ENCODE data around the gene MTF2.
"Not testable (repeated sequence)": the region's sequence is repeated elsewhere in the genome, so short reads cannot be mapped to it uniquely, and the experiment has no call there.

MTF2 gene

DNA sequence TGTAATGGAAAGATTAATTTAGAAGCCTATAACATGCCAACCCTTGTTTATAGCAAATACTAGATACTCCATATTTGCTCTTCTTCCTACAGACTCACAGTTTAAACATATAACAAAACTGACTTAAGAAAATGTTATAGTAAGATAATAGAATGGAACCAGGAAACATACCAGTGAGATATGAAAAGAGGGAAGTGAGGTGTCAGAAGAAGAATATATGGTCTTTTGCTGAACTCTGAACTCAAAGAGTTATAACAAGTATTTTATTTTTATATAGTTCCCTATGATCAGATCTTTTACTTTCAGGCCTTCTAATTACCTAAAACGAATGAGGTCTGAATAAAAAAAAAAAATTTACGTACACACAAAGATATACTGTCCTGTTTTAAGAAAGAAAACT is 80.3 kb downstream of the MTF2 start:
- Histone ChIP-seq H3K4me3 (ENCODE audit: insufficient read depth in 1 of 2, low read depth in 1 of 2, low read length in 2 of 2) (no peak overlapping the region), H2BK120ac (ENCODE audit: low read depth, low read length) (no peak overlapping the region), H3K27ac (ENCODE audit: low read length, poor library complexity, severe bottlenecking) (no peak overlapping the region), H3K18ac (ENCODE audit: low read depth in 1 of 2, low read length in 2 of 2) (no peak overlapping the region), H3K9ac (ENCODE audit: low read length) (no peak overlapping the region), H3K23ac (ENCODE audit: low read length in 2 of 2) (no peak overlapping the region), H3K36me3 (ENCODE audit: control insufficient read depth in 1 of 2, insufficient read depth in 2 of 2, low read depth in 1 of 2, low read length in 2 of 2) (peaks cover 12 to 62% of the 10 kb centered on the region in 2 experiments), H4K8ac (ENCODE audit: low read length) (no peak overlapping the region), H2BK12ac (ENCODE audit: low read length in 2 of 2) (no peak overlapping the region), H2BK5ac (ENCODE audit: low read depth, low read length, poor library complexity, severe bottlenecking) (no peak overlapping the region), H2AFZ (ENCODE audit: low read depth, low read length) (no peak overlapping the region), H4K91ac (ENCODE audit: low read length) (no peak overlapping the region), H3K4ac (ENCODE audit: low read depth in 1 of 2, low read length in 2 of 2) (no peak overlapping the region), H3K4me1 (ENCODE audit: control insufficient read depth, insufficient read depth, low read depth, low read length) (no peaks in the 10 kb centered on the region), H3K79me1 (replicated peaks; ENCODE audit: low read length, poor library complexity, severe bottlenecking) (peaks cover 9% of the 10 kb centered on the region), H2BK15ac (ENCODE audit: low read depth, poor library complexity, severe bottlenecking) (no peak overlapping the region), H3K14ac (ENCODE audit: low read length in 2 of 2) (no peak overlapping the region), H3K4me2 (ENCODE audit: low read length, poor library complexity, severe bottlenecking) (no peak overlapping the region), H3K9me3 (ENCODE audit: control insufficient read depth, low read length) (no peaks in the 10 kb centered on the region), H2AK5ac (ENCODE audit: low read length, severe bottlenecking) (no peak overlapping the region), H3K27me3 (ENCODE audit: control insufficient read depth in 1 of 2, insufficient read depth in 1 of 2, low read length in 2 of 2) (no peaks in the 10 kb centered on the region)
- DNase-seq: no peak
- WGBS: no CpG with 5 or more reads among the region's 2 CpGs

DNA sequence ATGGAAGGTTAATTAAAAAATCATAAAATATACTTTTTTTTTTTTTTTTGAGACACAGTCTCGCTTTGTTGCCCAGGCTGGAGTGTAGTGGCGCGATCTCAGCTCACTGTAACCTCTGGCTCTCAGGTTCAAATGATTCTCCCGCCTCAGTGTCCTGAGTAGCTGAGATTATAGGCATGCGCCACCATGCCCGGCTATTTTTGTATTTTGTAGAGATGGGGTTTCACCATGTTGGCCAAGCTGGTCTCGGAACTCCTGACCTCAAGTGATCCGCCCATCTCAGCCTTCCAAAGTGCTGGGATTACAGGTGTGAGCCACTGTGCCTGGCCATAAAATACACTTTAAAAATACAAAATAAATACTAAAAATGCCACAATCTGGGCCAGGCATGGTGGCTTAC is 84.2 kb downstream of the MTF2 start:
- H3K4me2 ChIP-seq (ENCODE audit: low read length, poor library complexity, severe bottlenecking); H2BK120ac ChIP-seq (ENCODE audit: low read depth, low read length); DNase-seq; H3K27ac ChIP-seq (ENCODE audit: low read length, poor library complexity, severe bottlenecking); H3K27me3 ChIP-seq (ENCODE audit: control insufficient read depth in 1 of 2, insufficient read depth in 1 of 2, low read length in 2 of 2); H2BK5ac ChIP-seq (ENCODE audit: low read depth, low read length, poor library complexity, severe bottlenecking); H3K18ac ChIP-seq (ENCODE audit: low read depth in 1 of 2, low read length in 2 of 2); H3K4me3 ChIP-seq (ENCODE audit: insufficient read depth in 1 of 2, low read depth in 1 of 2, low read length in 2 of 2); H3K23ac ChIP-seq (ENCODE audit: low read length in 2 of 2); H2AFZ ChIP-seq (ENCODE audit: low read depth, low read length); H3K4ac ChIP-seq (ENCODE audit: low read depth in 1 of 2, low read length in 2 of 2); H3K14ac ChIP-seq (ENCODE audit: low read length in 2 of 2); H3K79me1 ChIP-seq (replicated peaks; ENCODE audit: low read length, poor library complexity, severe bottlenecking); H4K91ac ChIP-seq (ENCODE audit: low read length); H3K9me3 ChIP-seq (ENCODE audit: control insufficient read depth, low read length); H3K9ac ChIP-seq (ENCODE audit: low read length); H4K8ac ChIP-seq (ENCODE audit: low read length); H2AK5ac ChIP-seq (ENCODE audit: low read length, severe bottlenecking); H2BK12ac ChIP-seq (ENCODE audit: low read length in 2 of 2); H3K4me1 ChIP-seq (ENCODE audit: control insufficient read depth, insufficient read depth, low read depth, low read length); H2BK15ac ChIP-seq (ENCODE audit: low read depth, poor library complexity, severe bottlenecking): not testable (repeated sequence)
- peaks cover 5 to 24% of the 10 kb centered on the region in 2 experiments for H3K36me3 ChIP-seq (ENCODE audit: control insufficient read depth in 1 of 2, insufficient read depth in 2 of 2, low read depth in 1 of 2, low read length in 2 of 2)
- 99% methylated on average over 8 of the region's 8 CpGs for WGBS

GRCh38 chr1:93164816-93165215 is 85.7 kb downstream of the MTF2 start:
- Histone ChIP-seq H3K9ac (ENCODE audit: low read length) (no peak overlapping the region), H4K8ac (ENCODE audit: low read length) (no peak overlapping the region), H3K4ac (ENCODE audit: low read depth in 1 of 2, low read length in 2 of 2) (no peak overlapping the region), H3K23ac (ENCODE audit: low read length in 2 of 2) (no peak overlapping the region), H3K4me2 (ENCODE audit: low read length, poor library complexity, severe bottlenecking) (no peak overlapping the region), H3K79me1 (replicated peaks; ENCODE audit: low read length, poor library complexity, severe bottlenecking) (peaks cover 9% of the 10 kb centered on the region), H3K18ac (ENCODE audit: low read depth in 1 of 2, low read length in 2 of 2) (no peak overlapping the region), H4K91ac (ENCODE audit: low read length) (no peak overlapping the region), H3K27ac (ENCODE audit: low read length, poor library complexity, severe bottlenecking) (no peak overlapping the region), H2BK120ac (ENCODE audit: low read depth, low read length) (no peak overlapping the region), H2AFZ (ENCODE audit: low read depth, low read length) (no peak overlapping the region), H2AK5ac (ENCODE audit: low read length, severe bottlenecking) (no peak overlapping the region), H3K4me1 (ENCODE audit: control insufficient read depth, insufficient read depth, low read depth, low read length) (no peaks in the 10 kb centered on the region), H3K27me3 (ENCODE audit: control insufficient read depth in 1 of 2, insufficient read depth in 1 of 2, low read length in 2 of 2) (no peaks in the 10 kb centered on the region), H3K4me3 (ENCODE audit: insufficient read depth in 1 of 2, low read depth in 1 of 2, low read length in 2 of 2) (no peak overlapping the region), H2BK5ac (ENCODE audit: low read depth, low read length, poor library complexity, severe bottlenecking) (no peak overlapping the region), H3K9me3 (ENCODE audit: control insufficient read depth, low read length) (no peaks in the 10 kb centered on the region), H2BK12ac (ENCODE audit: low read length in 2 of 2) (no peak overlapping the region), H3K36me3 (ENCODE audit: control insufficient read depth in 1 of 2, insufficient read depth in 2 of 2, low read depth in 1 of 2, low read length in 2 of 2) (peaks cover 4 to 9% of the 10 kb centered on the region in 2 experiments), H3K14ac (ENCODE audit: low read length in 2 of 2) (no peak overlapping the region), H2BK15ac (ENCODE audit: low read depth, poor library complexity, severe bottlenecking) (no peak overlapping the region)
- DNase-seq: no peak
- WGBS: 98% methylated on average over 2 of the region's 2 CpGs

GRCh38 chr1:93165895-93166294 is 86.8 kb downstream of the MTF2 start:
- not testable (repeated sequence) for H3K27ac ChIP-seq (ENCODE audit: low read length, poor library complexity, severe bottlenecking); H3K4me1 ChIP-seq (ENCODE audit: control insufficient read depth, insufficient read depth, low read depth, low read length); H2AFZ ChIP-seq (ENCODE audit: low read depth, low read length); H3K4ac ChIP-seq (ENCODE audit: low read depth in 1 of 2, low read length in 2 of 2); H3K23ac ChIP-seq (ENCODE audit: low read length in 2 of 2); H2BK12ac ChIP-seq (ENCODE audit: low read length in 2 of 2); H2AK5ac ChIP-seq (ENCODE audit: low read length, severe bottlenecking); H4K8ac ChIP-seq (ENCODE audit: low read length); H3K14ac ChIP-seq (ENCODE audit: low read length in 2 of 2); H3K79me1 ChIP-seq (replicated peaks; ENCODE audit: low read length, poor library complexity, severe bottlenecking); DNase-seq; H3K4me2 ChIP-seq (ENCODE audit: low read length, poor library complexity, severe bottlenecking); H2BK15ac ChIP-seq (ENCODE audit: low read depth, poor library complexity, severe bottlenecking); H3K9me3 ChIP-seq (ENCODE audit: control insufficient read depth, low read length); H3K18ac ChIP-seq (ENCODE audit: low read depth in 1 of 2, low read length in 2 of 2); H3K27me3 ChIP-seq (ENCODE audit: control insufficient read depth in 1 of 2, insufficient read depth in 1 of 2, low read length in 2 of 2); H4K91ac ChIP-seq (ENCODE audit: low read length); H3K4me3 ChIP-seq (ENCODE audit: insufficient read depth in 1 of 2, low read depth in 1 of 2, low read length in 2 of 2); H2BK5ac ChIP-seq (ENCODE audit: low read depth, low read length, poor library complexity, severe bottlenecking); H3K9ac ChIP-seq (ENCODE audit: low read length); H2BK120ac ChIP-seq (ENCODE audit: low read depth, low read length)
- 100% methylated on average over 1 of the region's 1 CpG for WGBS
- H3K36me3 ChIP-seq (ENCODE audit: control insufficient read depth in 1 of 2, insufficient read depth in 2 of 2, low read depth in 1 of 2, low read length in 2 of 2): peaks cover 7 to 12% of the 10 kb centered on the region in 2 experiments

Data from mesenchymal stem cell (in vitro differentiated cells and primary cell).